K562 treated with DMSO at 1 percent for 12 hours (cell line): ENCODE results near the gene HBA2. TPM values are rescaled to one million over a fixed set of nuclear protein-coding genes. Genes with fewer than 3 reads are reported as not detected.

Experiments
- total RNA-seq: library from RNA; unstranded; fragments of 300-600 nt; gene quantifications from 2 replicates; pipeline ENCODE4 v1.2.3, GENCODE V29; 2022; ENCODE audit not compliant: insufficient read depth

The HBA2 gene
- 139 and 152 TPM in 2 replicates for total RNA-seq

DNA sequence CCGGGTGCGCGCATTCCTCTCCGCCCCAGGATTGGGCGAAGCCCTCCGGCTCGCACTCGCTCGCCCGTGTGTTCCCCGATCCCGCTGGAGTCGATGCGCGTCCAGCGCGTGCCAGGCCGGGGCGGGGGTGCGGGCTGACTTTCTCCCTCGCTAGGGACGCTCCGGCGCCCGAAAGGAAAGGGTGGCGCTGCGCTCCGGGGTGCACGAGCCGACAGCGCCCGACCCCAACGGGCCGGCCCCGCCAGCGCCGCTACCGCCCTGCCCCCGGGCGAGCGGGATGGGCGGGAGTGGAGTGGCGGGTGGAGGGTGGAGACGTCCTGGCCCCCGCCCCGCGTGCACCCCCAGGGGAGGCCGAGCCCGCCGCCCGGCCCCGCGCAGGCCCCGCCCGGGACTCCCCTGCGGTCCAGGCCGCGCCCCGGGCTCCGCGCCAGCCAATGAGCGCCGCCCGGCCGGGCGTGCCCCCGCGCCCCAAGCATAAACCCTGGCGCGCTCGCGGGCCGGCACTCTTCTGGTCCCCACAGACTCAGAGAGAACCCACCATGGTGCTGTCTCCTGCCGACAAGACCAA, at the start of gene HBA2:
HBA2 (plus strand) TSS at position 503 of the 568 bp plus-strand sequence; CDS start at position 540, 37 bp downstream.

GRCh38 chr16:152141-153128, 20.2 kb upstream of the HBA2 start, which contains the start of gene HBZ:
HBZ (plus strand) TSS chr16:152644; CDS start chr16:152910, 266 bp downstream.

DNA sequence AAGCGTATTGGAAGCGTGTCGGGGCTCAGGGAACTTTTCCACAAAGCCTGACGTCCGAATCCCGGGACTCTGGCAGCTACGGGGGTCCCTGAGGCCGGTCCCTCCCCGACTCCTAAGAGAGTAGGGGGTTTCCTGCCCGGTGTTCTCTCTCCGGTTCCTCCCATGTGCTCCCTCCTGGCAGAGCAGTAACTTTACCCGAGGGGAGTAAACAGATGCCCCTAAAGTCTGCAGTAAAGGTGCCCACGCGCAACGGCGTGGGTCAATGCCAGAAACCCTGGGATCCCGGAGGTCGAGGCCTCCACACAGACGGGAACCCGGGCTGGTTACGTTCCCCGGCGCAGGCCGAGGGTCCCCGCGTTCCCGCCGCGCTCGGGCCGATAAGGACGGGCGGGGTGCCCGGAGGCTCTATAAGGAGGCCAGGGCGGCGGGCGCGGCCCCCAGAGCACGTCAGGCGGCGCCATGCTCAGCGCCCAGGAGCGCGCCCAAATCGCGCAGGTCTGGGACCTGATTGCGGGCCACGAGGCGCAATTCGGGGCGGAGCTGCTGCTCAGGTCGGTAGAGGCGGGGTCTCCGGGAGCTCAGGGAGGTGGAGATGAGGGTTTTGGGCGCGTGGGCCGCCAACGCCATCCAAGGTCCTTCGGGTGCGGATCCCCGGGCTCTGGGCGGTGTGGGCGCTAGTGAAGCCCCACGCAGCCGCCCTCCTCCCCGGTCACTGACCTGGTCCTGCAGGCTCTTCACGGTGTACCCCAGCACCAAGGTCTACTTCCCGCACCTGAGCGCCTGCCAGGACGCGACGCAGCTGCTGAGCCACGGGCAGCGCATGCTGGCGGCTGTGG, 6.9 kb upstream of the HBA2 start, which contains the start of gene HBM:
HBM (plus strand) TSS at position 440 of the 836 bp plus-strand sequence; CDS start at position 460, 20 bp downstream.

GRCh38 chr16:176477-177382, 4.1 kb downstream of the HBA2 start, which contains the start of gene HBA1:
HBA1 (plus strand) TSS chr16:176680; CDS start chr16:176717, 37 bp downstream.

GRCh38 chr16:180101-180675, 7.5 kb downstream of the HBA2 start, which contains the start of gene HBQ1:
HBQ1 (plus strand) TSS chr16:180459; CDS start chr16:180487, 28 bp downstream.

Other genes starting within 250 kb of the HBA2 start
- gene POLR3K, start 119.3 kb upstream of the HBA2 start, total RNA-seq = 37.9 and 51.3 TPM in 2 replicates
- gene SNRNP25, start 119.0 kb upstream of the HBA2 start, total RNA-seq = 69.1 and 100 TPM in 2 replicates
- gene RHBDF1, start 100.2 kb upstream of the HBA2 start, total RNA-seq = 4.1 and 6.4 TPM in 2 replicates
- gene MPG, start 94.7 kb upstream of the HBA2 start, total RNA-seq = 82.0 and 140 TPM in 2 replicates
- 24.8 and 44.1 TPM in 2 replicates for gene NPRL3, start 34.2 kb upstream of the HBA2 start, total RNA-seq
- 91.5 and 152 TPM in 2 replicates for gene HBZ, start 20.2 kb upstream of the HBA2 start, total RNA-seq
- not detected in 2 replicates for gene HBM, start 6.9 kb upstream of the HBA2 start, total RNA-seq
- 556 and 839 TPM in 2 replicates for gene HBA1, start 3.8 kb downstream of the HBA2 start, total RNA-seq
- gene HBQ1, start 7.6 kb downstream of the HBA2 start, total RNA-seq = 34.4 and 92.7 TPM in 2 replicates
- 48.4 and 56.4 TPM in 2 replicates for gene LUC7L, start 56.6 kb downstream of the HBA2 start, total RNA-seq
- gene FAM234A, start 61.9 kb downstream of the HBA2 start, total RNA-seq = 78.1 and 81.9 TPM in 2 replicates
- not detected in 2 replicates for gene RGS11, start 103.1 kb downstream of the HBA2 start, total RNA-seq
- gene ARHGDIG, start 107.7 kb downstream of the HBA2 start, total RNA-seq = not detected in 2 replicates
- gene PDIA2, start 110.3 kb downstream of the HBA2 start, total RNA-seq = not detected in 2 replicates
- 28.6 and 39.4 TPM in 2 replicates for gene AXIN1, start 179.8 kb downstream of the HBA2 start, total RNA-seq
- 89.7 and 105 TPM in 2 replicates for gene MRPL28, start 197.7 kb downstream of the HBA2 start, total RNA-seq
- 86.0 and 95.6 TPM in 2 replicates for gene PGAP6, start 209.1 kb downstream of the HBA2 start, total RNA-seq
- 138 and 154 TPM in 2 replicates for gene NME4, start 224.3 kb downstream of the HBA2 start, total RNA-seq
- 36.2 and 36.4 TPM in 2 replicates for gene DECR2, start 229.0 kb downstream of the HBA2 start, total RNA-seq